ENCODE measurements around the gene EIF4G3.
A peak's percentile ranks its signal among the peaks of the same experiment; 100 is the strongest.

EIF4G3 gene

GRCh38 chr1:20787840-20788795 lies 388.6 kb downstream of the EIF4G3 start:
- peak; percentile 50 for DNase-seq

GRCh38 chr1:20787029-20787839 lies 389.5 kb downstream of the EIF4G3 start, which contains the start of gene HP1BP3:
HP1BP3 (minus strand) TSS chr1:20787307; CDS start chr1:20780440, 6,867 bp downstream.
- peak; percentile 31 for DNase-seq

GRCh38 chr1:20786253-20787028 lies 390.3 kb downstream of the EIF4G3 start:
- DNase-seq: peak; percentile 81

- no peak for DNase-seq
Measured at GRCh38 chr1:20785907-20786252, 390.8 kb downstream of the EIF4G3 start.

- no peak for DNase-seq
Measured at GRCh38 chr1:20775700-20776099, 401.0 kb downstream of the EIF4G3 start.

- DNase-seq: no peak
Measured at GRCh38 chr1:20771780-20772179, 404.9 kb downstream of the EIF4G3 start.

GRCh38 chr1:20770314-20771087 lies 406.2 kb downstream of the EIF4G3 start:
- DNase-seq: no peak

- no peak for DNase-seq
Measured at GRCh38 chr1:20767271-20767670, 409.4 kb downstream of the EIF4G3 start.

- no peak for DNase-seq
Measured at GRCh38 chr1:20763417-20763816, 413.3 kb downstream of the EIF4G3 start.

- no peak for DNase-seq
Measured at GRCh38 chr1:20760322-20760721, 416.4 kb downstream of the EIF4G3 start.

Data from DMS 273 treated with DMSO at 0.1 percent for 48 hours (cell line).